Stimulated activated CD8-positive, alpha-beta memory T cell treated with anti-CD3 and anti-CD28 coated beads, Interleukin-4, amount 100 ng/mL, for 4 hours (primary cell): ENCODE results near the gene ZNF513.
"Not testable (repeated sequence)": the region's sequence is repeated elsewhere in the genome, so short reads cannot be mapped to it uniquely, and the experiment has no call there.

ENCODE experiments used
- DNase-seq, 2 donors: peaks; one replicate each; pipeline ENCODE4 v3.0.0-alpha.2; 2020; ENCODE audit warnings: low read depth in 2 of 2, low spot score in 1 of 2

ZNF513 gene, protein sequence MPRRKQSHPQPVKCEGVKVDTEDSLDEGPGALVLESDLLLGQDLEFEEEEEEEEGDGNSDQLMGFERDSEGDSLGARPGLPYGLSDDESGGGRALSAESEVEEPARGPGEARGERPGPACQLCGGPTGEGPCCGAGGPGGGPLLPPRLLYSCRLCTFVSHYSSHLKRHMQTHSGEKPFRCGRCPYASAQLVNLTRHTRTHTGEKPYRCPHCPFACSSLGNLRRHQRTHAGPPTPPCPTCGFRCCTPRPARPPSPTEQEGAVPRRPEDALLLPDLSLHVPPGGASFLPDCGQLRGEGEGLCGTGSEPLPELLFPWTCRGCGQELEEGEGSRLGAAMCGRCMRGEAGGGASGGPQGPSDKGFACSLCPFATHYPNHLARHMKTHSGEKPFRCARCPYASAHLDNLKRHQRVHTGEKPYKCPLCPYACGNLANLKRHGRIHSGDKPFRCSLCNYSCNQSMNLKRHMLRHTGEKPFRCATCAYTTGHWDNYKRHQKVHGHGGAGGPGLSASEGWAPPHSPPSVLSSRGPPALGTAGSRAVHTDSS

DNA sequence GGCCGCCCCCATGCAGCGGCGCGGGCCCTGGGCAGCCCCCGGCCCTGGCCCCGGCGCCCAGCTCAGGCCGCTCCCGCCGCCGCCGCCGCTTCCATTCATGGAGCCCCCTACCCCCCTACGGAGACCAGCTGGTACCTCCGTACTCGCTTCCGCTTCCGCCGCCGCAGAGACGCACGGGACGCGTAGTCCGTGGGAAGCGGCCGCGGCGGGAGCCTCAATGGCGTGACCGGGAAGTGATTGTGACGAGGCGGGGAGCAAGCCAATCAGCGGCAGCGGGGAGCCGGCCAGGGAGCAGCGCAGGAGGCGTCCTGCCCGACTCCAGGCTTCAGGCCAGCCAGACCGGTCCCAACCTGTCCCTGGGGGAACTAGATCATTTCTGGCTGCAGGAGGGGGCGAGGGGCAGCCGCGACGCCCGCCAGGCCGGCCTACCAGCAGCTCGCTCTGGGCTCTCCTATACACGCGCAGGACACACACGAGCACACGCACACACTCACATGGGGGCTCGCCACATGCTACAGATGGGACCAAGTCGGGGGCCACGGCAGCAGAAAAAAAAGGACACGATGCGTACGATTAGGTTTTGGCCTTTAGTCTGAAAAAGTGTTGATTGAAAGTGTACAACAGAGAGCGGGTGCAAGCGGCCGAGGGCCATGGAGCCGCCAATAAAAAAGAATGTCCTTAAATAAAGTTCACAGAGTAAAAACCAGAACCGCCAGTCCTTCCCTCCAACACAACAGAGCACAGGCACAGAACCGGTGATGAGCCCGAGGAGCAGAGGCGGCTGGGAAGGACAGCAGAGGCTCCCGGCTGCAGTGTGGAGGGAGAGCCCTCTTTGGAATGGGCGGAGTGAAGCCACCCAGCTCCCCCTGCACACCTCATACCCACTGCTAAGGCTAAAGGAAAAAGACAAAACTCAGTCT is at the start of gene ZNF513:
TSS of gene ZNF513 (minus strand) at position 109 of the 920 bp plus-strand sequence. CDS start 208 bp downstream, outside the sequence.
- DNase-seq: peak; percentile 72 to 80

DNA sequence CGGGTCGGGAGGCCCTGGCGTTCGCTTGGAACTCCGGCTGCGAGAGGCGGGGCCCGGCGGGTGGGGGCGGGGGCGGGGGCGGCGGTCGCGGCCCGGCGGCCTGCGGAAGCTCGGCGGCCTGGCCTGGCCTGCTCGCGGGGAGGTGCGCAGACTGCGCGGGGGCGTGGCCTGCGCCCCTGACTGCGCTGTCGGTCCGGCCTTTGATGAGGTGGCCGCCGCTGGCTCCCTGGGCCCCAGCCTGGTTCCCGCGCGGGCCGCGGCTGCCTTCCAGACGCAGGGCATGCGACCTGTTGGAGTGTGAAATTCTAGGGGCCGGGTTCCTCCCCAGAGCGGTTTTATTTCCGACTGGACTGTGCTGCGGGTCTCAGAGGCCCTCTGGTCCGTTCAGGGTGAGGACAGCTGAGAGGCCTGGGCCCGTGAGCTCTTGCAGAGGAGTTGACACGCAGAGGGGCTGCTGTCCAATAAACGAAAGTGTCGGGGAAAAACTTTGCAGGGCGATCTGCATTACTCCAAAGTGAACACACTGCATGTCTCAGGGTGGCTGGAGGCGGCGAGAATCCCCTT is 48.5 kb upstream of the ZNF513 start:
- DNase-seq: peak in 1 of 2 donors; percentile 54

DNA sequence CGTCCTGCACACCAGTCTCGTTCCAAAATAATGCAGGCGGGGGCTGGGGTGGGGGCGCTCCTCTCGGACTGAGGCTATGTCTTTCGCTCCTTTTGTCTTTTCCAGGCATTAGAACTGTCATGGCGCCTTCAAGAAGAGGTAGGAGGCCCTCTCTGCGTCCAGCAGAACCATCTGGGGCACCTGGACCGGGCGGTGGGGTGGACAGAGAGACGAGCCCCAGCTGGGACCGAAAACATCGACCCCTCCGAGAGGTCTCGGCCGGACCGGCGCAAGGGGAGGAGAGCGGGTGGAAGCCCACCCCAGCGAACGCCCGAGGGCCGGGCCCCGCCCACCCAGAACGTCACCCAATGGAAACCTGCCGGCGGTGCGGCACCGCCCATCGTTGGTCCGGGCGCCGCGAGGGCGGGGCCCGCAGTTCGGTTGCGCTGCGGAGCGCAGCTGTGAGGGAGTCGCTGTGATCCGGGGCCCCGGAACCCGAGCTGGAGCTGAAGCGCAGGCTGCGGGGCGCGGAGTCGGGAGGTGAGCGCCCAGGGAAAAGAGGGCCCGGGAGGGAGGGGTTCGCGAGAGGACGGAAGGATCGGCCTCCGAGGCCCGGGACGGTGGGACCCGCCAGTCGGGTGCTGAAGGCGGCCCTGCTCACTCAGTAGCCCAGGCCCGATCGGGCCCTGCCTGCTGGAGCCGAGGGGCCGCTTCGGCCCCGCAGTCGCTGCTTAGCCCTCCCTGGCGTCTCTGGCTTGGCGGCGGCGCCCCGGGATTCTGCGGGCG is 47.9 kb upstream of the ZNF513 start, which contains the start of gene NRBP1:
TSS of gene NRBP1 (plus strand) at position 419 of the 765 bp plus-strand sequence. CDS start 4,643 bp downstream, outside the sequence.
- peak; percentile 75 to 85 for DNase-seq

DNA sequence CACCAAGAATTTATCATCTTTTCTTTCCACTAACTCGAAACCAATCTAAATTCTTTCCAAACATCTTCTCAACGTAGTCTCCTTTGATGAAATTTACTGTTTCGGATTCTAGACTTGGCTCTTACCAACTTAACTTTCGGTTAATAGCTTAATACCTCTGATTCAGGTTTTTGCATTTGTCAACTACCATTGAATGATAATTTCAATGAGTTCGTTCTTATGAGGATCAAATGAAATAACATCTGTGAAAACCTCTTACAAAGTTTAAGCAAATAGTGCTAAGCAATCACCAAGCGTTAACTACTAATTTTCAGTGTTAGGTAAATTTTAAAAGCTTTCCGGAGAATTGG is 47.3 kb upstream of the ZNF513 start:
- no peak for DNase-seq

- DNase-seq: not testable (repeated sequence)
These were observed 44.5 kb upstream of the ZNF513 start for GRCh38 chr2:27425039-27425438.

DNA sequence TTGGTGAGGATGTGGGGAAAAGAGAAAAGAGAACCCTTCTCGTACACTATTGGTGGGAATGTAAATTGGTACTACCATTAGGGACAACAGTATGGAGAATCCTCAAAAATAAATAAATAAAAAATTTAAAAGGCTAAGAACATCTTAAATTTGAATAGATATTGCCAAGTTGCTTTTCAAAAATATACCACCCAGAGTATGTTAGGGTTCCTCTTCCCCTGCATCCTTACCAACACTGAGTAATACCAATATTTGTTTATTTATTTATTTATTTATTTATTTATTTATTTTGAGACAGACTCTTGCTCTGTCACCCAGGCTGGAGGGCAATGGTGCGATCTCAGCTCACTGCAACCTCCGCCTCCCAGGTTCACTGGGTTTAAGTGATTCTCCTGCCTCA is 42.4 kb upstream of the ZNF513 start:
- DNase-seq: no peak

- no peak for DNase-seq
These were observed 41.2 kb upstream of the ZNF513 start for GRCh38 chr2:27421660-27422250.

DNA sequence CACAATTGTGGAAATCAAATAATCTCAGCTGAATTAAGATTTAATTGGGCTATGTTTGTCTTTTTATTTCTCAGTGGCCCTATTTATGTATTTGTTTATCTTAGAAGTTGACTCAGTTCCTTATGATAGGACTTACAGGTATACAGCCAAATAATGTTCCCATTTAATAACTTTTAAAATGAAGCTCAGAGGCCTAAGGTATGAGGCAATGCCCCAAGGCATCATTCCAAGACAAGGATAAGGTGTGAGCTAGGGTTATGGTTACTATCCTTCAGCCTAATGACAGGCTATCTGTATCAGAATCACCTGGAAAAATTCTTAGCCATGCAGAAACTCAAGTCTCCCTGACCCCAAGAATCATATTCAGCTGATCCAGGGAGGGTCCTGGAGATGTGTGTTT is 40.5 kb upstream of the ZNF513 start:
- no peak for DNase-seq

GRCh38 chr2:27416151-27416550 is 35.6 kb upstream of the ZNF513 start:
- no peak for DNase-seq

GRCh38 chr2:27412419-27413152 is 32.1 kb upstream of the ZNF513 start:
- DNase-seq: no peak

DNA sequence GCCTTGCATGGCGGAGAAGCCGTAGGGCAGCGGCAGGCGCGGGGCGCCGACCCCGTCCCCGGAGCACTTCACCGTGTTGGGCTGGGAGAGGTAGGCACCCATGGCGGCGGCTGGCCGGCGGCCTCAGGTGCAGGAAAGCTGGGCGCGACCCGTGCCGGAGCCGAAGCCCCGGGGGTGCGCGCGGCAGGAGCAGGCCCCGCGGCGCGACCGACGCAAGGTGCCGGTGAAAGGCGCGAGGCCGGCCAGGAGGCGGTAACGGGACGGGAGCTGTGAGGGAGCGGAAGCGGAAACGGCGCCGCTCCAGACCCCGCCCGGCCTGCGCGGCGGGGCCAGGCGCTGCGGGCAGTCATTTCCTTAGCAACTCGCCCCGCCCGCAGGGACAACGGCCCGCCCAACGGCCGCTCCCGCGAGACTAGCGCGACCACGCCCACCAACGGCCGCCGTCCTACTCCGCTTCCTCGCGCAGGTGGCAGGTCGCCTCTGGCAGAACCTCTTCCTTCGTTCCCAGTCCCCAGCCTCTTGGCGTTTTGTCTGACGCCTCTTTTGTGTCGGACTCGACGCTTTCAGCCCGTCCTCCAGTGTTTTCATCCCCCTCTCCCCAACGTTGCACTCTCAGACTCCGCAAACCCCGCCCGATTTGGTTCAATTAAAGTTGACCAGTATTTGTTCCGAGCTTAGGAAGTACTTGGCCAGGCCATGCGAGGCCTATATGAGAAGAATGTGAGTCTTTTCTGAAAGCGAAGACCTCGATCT is 29.0 kb upstream of the ZNF513 start, which contains the start of gene PPM1G:
TSS of gene PPM1G (minus strand) at position 271 of the 753 bp plus-strand sequence. CDS start at position 102, 169 bp downstream.
- DNase-seq: peak; percentile 93 to 94

GRCh38 chr2:27408601-27409320 is 28.2 kb upstream of the ZNF513 start:
- DNase-seq: no peak

GRCh38 chr2:27407798-27408491 is 27.4 kb upstream of the ZNF513 start:
- no peak for DNase-seq

DNA sequence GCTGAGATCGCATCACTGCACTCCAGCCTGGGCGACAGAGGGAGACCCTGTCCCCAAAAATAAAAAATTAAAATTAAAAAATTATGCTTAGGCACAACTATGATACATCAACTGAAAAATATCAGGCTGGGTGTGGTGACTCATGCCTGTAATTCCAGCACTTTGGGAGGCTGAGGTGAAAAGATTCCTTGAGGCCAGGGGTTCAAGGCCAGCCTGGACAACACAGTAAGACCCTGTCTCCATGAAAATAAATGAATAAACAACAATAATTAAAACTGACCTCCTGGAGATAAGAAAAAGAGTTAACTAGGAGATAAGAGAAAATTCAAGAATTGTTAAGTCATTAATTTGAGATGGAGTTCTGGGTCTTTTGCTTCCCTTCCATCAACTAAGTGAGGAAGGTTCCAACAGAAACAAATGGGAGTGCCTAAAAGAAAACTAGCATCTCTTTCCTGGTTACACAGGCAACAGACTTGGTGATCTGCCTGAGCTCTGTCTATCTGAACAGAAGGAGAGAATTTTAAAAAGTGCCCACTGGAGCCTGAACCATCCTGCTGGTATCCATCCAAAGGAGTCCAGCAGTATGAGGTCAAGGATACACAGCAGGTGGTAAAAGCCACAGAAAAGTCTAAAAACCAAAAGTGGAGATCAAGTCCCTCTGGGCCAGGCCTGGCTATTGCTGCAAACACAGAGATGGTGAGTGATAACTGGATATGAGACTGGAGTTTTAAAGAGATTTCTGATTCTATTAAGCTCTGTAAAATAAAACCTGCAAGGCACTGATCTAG is 20.0 kb upstream of the ZNF513 start:
- DNase-seq: no peak

DNA sequence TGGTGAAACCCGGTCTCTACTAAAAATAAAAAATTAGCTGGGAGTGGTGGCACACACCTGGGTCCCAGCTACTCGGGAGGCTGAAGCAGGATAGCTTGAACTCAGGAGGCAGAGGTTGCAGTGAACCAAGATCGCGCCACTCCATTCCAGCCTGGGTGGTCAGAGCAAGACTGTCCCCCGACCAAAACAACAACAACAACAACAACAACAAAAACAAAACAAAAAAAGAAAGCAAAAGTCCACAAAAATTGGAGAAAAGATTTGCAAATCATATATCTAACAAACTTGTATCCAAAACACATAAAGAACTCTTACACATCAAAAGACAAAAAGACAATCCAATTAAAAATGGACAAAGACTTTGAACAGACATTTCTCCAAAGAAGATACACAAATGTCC is 18.4 kb upstream of the ZNF513 start:
- DNase-seq: no peak

DNA sequence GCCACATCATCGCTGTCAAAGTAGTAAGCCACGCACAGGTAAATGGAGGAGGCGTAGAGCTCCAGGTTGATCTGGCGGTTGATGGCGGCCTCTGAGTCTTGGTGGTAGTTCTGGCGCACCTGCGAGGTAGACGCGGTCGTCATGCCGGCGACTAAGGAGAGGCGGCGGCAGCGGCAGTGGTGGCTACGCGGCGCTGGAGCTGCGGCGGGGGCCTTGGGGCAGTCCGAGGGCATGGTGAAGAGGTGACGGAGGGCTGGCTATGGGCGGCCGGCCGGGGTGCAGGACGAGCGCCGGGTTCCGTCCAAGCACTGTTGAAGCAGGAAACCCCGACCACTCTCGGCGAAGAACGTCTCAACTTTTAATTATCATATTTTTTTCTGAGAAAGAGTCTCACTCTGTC is 12.7 kb upstream of the ZNF513 start:
- DNase-seq: no peak
